ENCODE results near the gene PRLHR. TPM values are rescaled to one million over a fixed set of nuclear protein-coding genes. Genes with fewer than 3 reads are reported as not detected.

PRLHR gene
- polyA plus RNA-seq, 2 donors = 0.01 TPM; not detected in 1

DNA sequence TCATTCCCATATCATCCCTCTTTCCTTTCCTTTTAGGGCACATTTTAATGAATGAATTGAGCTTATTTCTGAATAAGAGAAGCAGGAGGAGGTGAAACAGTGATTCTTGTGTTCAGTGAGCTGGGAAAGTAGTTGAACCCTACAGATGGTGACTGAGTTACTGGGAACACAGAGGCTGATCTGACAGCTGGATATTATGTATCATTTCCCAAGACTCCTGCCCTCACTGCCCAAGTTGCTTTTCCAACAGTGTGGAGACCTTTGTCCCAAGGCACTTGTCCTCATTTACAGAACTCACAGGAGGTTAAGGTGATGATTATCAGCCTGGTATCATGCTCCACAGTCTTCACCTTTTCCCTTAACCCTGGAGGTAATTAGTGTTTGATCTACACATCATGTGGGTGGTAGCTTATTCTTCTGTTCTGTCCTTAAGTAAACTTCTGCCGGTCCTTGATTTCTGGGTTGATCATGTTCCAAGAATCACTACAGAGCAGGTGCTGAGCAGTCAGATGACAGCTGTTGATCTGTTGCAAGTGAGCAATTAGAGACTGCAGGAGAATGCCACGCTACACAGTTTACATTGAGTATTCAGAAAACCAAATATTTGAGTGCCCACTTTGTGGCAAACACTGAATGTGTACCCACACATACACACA, 2.6 kb downstream of the PRLHR start:
- peaks cover 0 to 18% of the 10 kb centered on the region in 2 donors for H3K9me3 ChIP-seq (ENCODE audit: control insufficient read depth in 2 of 2, insufficient read depth in 1 of 2, low read depth in 1 of 2, low read length in 1 of 2)
- WGBS, 2 donors = 25 to 40% methylated on average over 2 of the region's 2 CpGs

DNA sequence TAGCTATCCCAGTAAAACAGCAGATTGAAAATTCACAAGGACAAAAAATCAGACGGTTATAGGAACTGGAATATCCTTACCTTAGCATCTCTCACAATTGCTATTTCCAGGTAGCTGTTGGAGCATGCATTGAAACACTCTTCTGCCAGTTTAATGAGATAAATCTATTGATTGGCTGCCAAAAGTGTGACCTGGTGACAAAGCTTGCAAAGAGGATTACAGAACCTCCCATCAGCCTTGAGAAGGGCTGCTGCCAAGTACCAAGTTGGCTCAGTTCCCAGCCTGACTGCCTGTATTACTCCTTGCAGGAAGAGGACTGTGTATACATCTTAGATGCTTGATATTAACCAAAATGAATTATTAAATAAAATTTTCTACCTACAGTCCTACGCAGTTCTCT, 5.1 kb downstream of the PRLHR start:
- H3K27me3 ChIP-seq (ENCODE audit: control insufficient read depth in 1 of 2, insufficient read depth in 2 of 2, low read length in 2 of 2) = peaks cover 0 to 9% of the 10 kb centered on the region in 2 donors
- no peaks in the 10 kb centered on the region for H3K36me3 ChIP-seq (ENCODE audit: control insufficient read depth in 2 of 2, insufficient read depth in 2 of 2, low read length in 1 of 2)
- WGBS, 2 donors = 33 to 36% methylated on average over 2 of the region's 2 CpGs
- H3K4me3 ChIP-seq (ENCODE audit: low read depth in 1 of 2, low read length in 2 of 2) = no peak overlapping the region
- H3K27ac ChIP-seq (ENCODE audit: low read depth in 2 of 2, low read length in 1 of 2) = no peak overlapping the region
- H3K9me3 ChIP-seq (ENCODE audit: control insufficient read depth in 2 of 2, insufficient read depth in 1 of 2, low read depth in 1 of 2, low read length in 1 of 2) = peaks cover 0 to 14% of the 10 kb centered on the region in 2 donors
- H3K4me1 ChIP-seq (ENCODE audit: control insufficient read depth in 2 of 2, insufficient read depth in 2 of 2, low read length in 1 of 2) = peaks cover 3 to 9% of the 10 kb centered on the region in 2 donors

More for the DNA sequence above, 2.6 kb downstream of the PRLHR start:
- no peak overlapping the region for H3K4me3 ChIP-seq (ENCODE audit: low read depth in 1 of 2, low read length in 2 of 2)
- no peak overlapping the region for H3K27ac ChIP-seq (ENCODE audit: low read depth in 2 of 2, low read length in 1 of 2)
- H3K27me3 ChIP-seq (ENCODE audit: control insufficient read depth in 1 of 2, insufficient read depth in 2 of 2, low read length in 2 of 2) = peaks cover 0 to 16% of the 10 kb centered on the region in 2 donors
- H3K36me3 ChIP-seq (ENCODE audit: control insufficient read depth in 2 of 2, insufficient read depth in 2 of 2, low read length in 1 of 2) = no peaks in the 10 kb centered on the region
- H3K4me1 ChIP-seq (ENCODE audit: control insufficient read depth in 2 of 2, insufficient read depth in 2 of 2, low read length in 1 of 2) = peaks cover 6 to 12% of the 10 kb centered on the region in 2 donors

DNA sequence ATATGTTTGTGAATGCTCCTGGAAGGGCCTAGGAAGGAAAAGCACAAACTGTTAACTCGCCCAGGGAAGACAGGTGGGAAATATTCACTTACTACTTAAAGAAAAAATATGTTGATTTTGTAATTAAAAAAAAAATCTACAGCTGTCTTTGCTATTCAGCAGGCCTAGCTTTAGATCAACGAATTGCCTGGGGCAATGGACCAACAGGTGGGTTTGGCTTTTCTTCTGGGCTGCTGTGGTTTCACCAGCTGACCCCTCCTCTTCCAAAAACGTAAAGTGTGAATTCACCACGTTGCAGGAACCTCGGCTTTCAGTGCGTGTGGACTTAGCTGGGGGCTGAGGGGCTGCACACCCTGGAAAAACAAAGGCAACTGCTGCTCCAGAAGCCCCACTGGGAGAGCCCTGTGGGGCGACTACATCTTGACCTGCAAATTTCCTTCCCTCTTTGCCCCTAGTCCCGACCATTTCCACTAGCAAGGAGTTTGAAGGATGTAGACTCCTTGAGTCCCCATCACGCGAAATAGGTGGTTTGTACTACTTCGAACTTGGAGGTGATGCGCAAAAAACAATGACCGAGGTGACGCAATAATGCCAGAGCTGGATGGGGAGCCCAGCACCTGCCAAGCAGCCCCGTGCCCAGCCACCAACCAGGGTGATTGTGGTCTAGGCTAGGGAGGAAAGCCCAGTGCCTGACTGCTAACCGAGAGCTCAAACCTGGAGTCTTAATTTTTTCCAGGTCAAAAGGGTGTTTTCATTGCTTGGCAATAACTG, 7.4 kb downstream of the PRLHR start:
- no peaks in the 10 kb centered on the region for H3K9me3 ChIP-seq (ENCODE audit: control insufficient read depth in 2 of 2, insufficient read depth in 1 of 2, low read depth in 1 of 2, low read length in 1 of 2)
- H3K4me1 ChIP-seq (ENCODE audit: control insufficient read depth in 2 of 2, insufficient read depth in 2 of 2, low read length in 1 of 2) = peaks cover 0 to 3% of the 10 kb centered on the region in 2 donors
- no peaks in the 10 kb centered on the region for H3K36me3 ChIP-seq (ENCODE audit: control insufficient read depth in 2 of 2, insufficient read depth in 2 of 2, low read length in 1 of 2)
- WGBS, 2 donors = 74% methylated on average over 16 of the region's 16 CpGs
- H3K27me3 ChIP-seq (ENCODE audit: control insufficient read depth in 1 of 2, insufficient read depth in 2 of 2, low read length in 2 of 2) = no peaks in the 10 kb centered on the region
- H3K4me3 ChIP-seq (ENCODE audit: low read depth in 1 of 2, low read length in 2 of 2) = no peak overlapping the region
- no peak overlapping the region for H3K27ac ChIP-seq (ENCODE audit: low read depth in 2 of 2, low read length in 1 of 2)

DNA sequence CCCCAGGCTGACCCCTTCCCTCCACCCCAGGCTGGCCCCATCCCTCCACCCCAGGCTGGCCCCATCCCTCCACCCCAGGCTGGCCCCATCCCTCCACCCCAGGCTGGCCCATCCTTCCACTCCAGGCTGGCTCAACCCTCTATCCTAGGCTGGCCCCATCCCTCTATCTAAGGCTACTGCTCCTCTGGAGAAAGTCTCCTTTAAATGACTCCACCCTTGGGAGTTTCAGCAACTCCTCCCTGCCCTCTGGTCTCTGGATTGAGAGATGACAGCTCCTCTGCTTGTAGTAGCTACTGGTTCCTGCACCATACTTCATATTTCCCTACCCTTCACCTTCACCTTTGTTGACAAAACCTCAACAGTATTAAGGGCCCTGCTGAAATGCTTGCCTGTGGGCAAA, 8.5 kb downstream of the PRLHR start:
- no peaks in the 10 kb centered on the region for H3K36me3 ChIP-seq (ENCODE audit: control insufficient read depth in 2 of 2, insufficient read depth in 2 of 2, low read length in 1 of 2)
- no peaks in the 10 kb centered on the region for H3K27me3 ChIP-seq (ENCODE audit: control insufficient read depth in 1 of 2, insufficient read depth in 2 of 2, low read length in 2 of 2)
- H3K27ac ChIP-seq (ENCODE audit: low read depth in 2 of 2, low read length in 1 of 2) = no peak overlapping the region
- no peaks in the 10 kb centered on the region for H3K9me3 ChIP-seq (ENCODE audit: control insufficient read depth in 2 of 2, insufficient read depth in 1 of 2, low read depth in 1 of 2, low read length in 1 of 2)
- no peak overlapping the region for H3K4me3 ChIP-seq (ENCODE audit: low read depth in 1 of 2, low read length in 2 of 2)
- H3K4me1 ChIP-seq (ENCODE audit: control insufficient read depth in 2 of 2, insufficient read depth in 2 of 2, low read length in 1 of 2) = peaks cover 0 to 3% of the 10 kb centered on the region in 2 donors

DNA sequence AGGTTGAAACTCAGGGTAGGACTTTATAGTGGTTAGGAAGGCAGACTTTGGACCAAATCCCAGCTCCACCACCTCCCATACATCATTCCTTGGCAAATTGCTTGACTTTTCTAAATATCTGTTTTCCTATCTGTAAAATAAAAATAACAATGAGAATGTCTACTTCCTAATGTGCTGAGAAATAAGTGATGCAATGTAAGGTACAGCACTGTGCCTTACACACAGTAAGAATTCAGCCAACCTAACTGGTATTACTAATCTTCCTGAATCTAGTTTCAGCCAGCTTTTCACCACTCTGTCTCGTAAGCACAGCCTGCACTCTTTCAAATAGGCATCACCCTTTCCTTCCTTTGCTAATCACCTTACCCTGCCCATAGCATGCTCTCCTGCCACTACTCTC, 9.7 kb downstream of the PRLHR start:
- Histone ChIP-seq H3K27ac (ENCODE audit: low read depth in 2 of 2, low read length in 1 of 2) (no peak overlapping the region), H3K27me3 (ENCODE audit: control insufficient read depth in 1 of 2, insufficient read depth in 2 of 2, low read length in 2 of 2) (no peaks in the 10 kb centered on the region), H3K36me3 (ENCODE audit: control insufficient read depth in 2 of 2, insufficient read depth in 2 of 2, low read length in 1 of 2) (no peaks in the 10 kb centered on the region), H3K4me1 (ENCODE audit: control insufficient read depth in 2 of 2, insufficient read depth in 2 of 2, low read length in 1 of 2) (peaks cover 0 to 3% of the 10 kb centered on the region in 2 donors), H3K4me3 (ENCODE audit: low read depth in 1 of 2, low read length in 2 of 2) (no peak overlapping the region), H3K9me3 (ENCODE audit: control insufficient read depth in 2 of 2, insufficient read depth in 1 of 2, low read depth in 1 of 2, low read length in 1 of 2) (no peaks in the 10 kb centered on the region)
- WGBS, 2 donors = 55 to 83% methylated on average over 1 of the region's 1 CpG

DNA sequence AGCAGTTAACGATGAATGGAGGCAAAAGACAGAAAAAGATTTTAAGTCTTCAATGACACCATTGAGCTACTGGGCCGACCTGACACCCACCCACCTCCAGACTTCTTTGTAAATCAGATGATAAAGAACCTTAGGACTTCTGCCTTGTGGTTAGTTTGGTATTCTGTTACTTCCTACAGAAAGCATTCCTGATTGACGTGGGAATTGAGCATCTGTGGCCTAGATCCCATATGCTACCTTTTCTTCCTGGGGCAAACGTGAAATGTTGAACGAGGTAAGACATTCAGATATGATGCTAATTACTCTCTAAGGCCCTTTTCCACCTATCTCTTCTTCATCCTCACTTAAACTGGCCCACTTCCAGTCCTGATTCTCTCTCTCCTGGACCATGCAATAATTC, 10.2 kb downstream of the PRLHR start:
- H3K36me3 ChIP-seq (ENCODE audit: control insufficient read depth in 2 of 2, insufficient read depth in 2 of 2, low read length in 1 of 2) = no peaks in the 10 kb centered on the region
- H3K27me3 ChIP-seq (ENCODE audit: control insufficient read depth in 1 of 2, insufficient read depth in 2 of 2, low read length in 2 of 2) = no peaks in the 10 kb centered on the region
- 76 to 85% methylated on average over 5 of the region's 5 CpGs for WGBS, 2 donors

DNA sequence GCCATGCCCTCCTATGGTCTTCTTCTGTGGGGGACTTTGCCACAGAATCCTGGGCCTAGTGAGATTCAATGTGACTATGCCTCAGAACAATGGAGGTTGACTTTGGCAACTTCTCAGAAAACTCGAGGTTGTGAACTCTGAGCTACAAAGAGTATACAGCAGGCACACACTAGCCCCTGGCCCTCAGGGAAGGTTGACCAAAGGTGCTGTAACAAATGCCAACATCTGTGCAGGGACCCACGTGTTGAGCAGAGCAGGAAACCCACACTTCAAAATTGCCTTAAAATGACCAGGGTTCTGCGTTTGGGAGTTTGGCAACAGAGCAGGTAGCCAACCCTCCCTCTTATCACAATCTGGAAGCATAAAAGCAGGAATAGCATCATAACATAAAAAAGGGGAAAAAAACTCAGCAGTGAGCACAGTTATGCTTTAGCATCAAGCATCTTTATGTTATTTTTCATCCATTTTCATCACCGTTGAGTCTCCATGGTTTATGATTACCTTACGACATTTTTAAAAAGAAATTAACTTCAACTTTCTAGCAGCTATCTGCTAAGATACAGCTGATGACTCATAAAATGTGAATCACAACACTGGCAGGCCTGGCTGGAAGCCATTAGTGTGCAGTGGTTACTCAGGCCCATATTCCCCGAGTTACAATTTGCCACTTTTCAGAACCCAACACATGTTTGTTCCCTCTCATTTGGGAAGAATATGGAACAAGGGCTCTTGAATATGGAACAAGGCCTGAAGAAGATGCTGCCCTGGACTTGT, 11.1 kb downstream of the PRLHR start:
- Histone ChIP-seq H3K27me3 (ENCODE audit: control insufficient read depth in 1 of 2, insufficient read depth in 2 of 2, low read length in 2 of 2) (no peaks in the 10 kb centered on the region), H3K36me3 (ENCODE audit: control insufficient read depth in 2 of 2, insufficient read depth in 2 of 2, low read length in 1 of 2) (no peaks in the 10 kb centered on the region), H3K27ac (ENCODE audit: low read depth in 2 of 2, low read length in 1 of 2) (no peak overlapping the region), H3K4me3 (ENCODE audit: low read depth in 1 of 2, low read length in 2 of 2) (no peak overlapping the region), H3K4me1 (ENCODE audit: control insufficient read depth in 2 of 2, insufficient read depth in 2 of 2, low read length in 1 of 2) (peaks cover 0 to 3% of the 10 kb centered on the region in 2 donors), H3K9me3 (ENCODE audit: control insufficient read depth in 2 of 2, insufficient read depth in 1 of 2, low read depth in 1 of 2, low read length in 1 of 2) (no peaks in the 10 kb centered on the region)
- 46 to 57% methylated on average over 6 of the region's 6 CpGs for WGBS, 2 donors

More for the DNA sequence above, 10.2 kb downstream of the PRLHR start:
- H3K4me1 ChIP-seq (ENCODE audit: control insufficient read depth in 2 of 2, insufficient read depth in 2 of 2, low read length in 1 of 2) = peaks cover 0 to 3% of the 10 kb centered on the region in 2 donors
- no peaks in the 10 kb centered on the region for H3K9me3 ChIP-seq (ENCODE audit: control insufficient read depth in 2 of 2, insufficient read depth in 1 of 2, low read depth in 1 of 2, low read length in 1 of 2)
- H3K4me3 ChIP-seq (ENCODE audit: low read depth in 1 of 2, low read length in 2 of 2) = no peak overlapping the region
- no peak overlapping the region for H3K27ac ChIP-seq (ENCODE audit: low read depth in 2 of 2, low read length in 1 of 2)

DNA sequence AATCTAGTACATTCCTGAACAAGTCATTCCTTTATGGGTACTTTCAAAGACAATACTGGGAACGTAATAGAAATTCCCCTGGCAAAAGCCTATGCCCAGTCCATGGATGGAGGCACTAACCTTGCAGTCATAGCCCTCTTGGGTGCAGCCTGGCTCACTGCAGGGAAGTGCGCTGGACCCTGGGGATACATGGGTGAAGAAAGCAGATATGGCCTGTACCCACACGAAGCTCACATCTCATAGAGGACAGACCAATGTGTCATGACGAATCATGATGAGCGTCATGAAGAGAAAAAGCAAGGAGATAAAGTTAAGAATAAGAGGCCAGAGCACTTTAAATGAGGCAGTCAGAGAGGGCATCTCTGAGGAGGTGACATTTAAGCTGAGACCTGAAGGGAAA, 11.8 kb downstream of the PRLHR start:
- no peaks in the 10 kb centered on the region for H3K27me3 ChIP-seq (ENCODE audit: control insufficient read depth in 1 of 2, insufficient read depth in 2 of 2, low read length in 2 of 2)
- no peak overlapping the region for H3K27ac ChIP-seq (ENCODE audit: low read depth in 2 of 2, low read length in 1 of 2)
- H3K4me3 ChIP-seq (ENCODE audit: low read depth in 1 of 2, low read length in 2 of 2) = no peak overlapping the region
- no peaks in the 10 kb centered on the region for H3K9me3 ChIP-seq (ENCODE audit: control insufficient read depth in 2 of 2, insufficient read depth in 1 of 2, low read depth in 1 of 2, low read length in 1 of 2)
- WGBS, 2 donors = 90 to 93% methylated on average over 5 of the region's 5 CpGs
- no peaks in the 10 kb centered on the region for H3K36me3 ChIP-seq (ENCODE audit: control insufficient read depth in 2 of 2, insufficient read depth in 2 of 2, low read length in 1 of 2)
- H3K4me1 ChIP-seq (ENCODE audit: control insufficient read depth in 2 of 2, insufficient read depth in 2 of 2, low read length in 1 of 2) = peaks cover 0 to 3% of the 10 kb centered on the region in 2 donors

DNA sequence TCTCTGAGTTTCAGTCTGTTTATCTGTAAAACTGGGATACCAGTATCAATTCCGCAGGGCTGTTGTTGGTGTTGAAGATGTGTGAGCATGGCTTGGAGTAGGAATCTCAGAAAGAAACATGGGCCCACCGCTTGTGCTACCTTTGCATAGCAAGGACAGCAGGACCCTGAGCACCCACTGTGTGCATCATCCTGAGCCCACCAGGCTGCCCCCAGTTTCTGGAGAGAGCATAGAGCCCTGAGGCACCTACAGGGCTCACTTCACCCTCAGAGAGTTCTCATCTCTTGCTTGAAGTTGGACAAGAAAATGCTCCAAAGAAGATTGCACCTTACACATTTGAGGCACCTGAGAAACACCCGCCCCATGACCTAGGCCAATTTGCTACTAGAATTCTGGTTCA, 12.9 kb downstream of the PRLHR start:
- Histone ChIP-seq H3K27ac (ENCODE audit: low read depth in 2 of 2, low read length in 1 of 2) (no peak overlapping the region), H3K9me3 (ENCODE audit: control insufficient read depth in 2 of 2, insufficient read depth in 1 of 2, low read depth in 1 of 2, low read length in 1 of 2) (no peaks in the 10 kb centered on the region), H3K36me3 (ENCODE audit: control insufficient read depth in 2 of 2, insufficient read depth in 2 of 2, low read length in 1 of 2) (no peaks in the 10 kb centered on the region), H3K4me1 (ENCODE audit: control insufficient read depth in 2 of 2, insufficient read depth in 2 of 2, low read length in 1 of 2) (no peaks in the 10 kb centered on the region), H3K27me3 (ENCODE audit: control insufficient read depth in 1 of 2, insufficient read depth in 2 of 2, low read length in 2 of 2) (no peaks in the 10 kb centered on the region), H3K4me3 (ENCODE audit: low read depth in 1 of 2, low read length in 2 of 2) (no peak overlapping the region)
- WGBS, 2 donors = 97 to 98% methylated on average over 3 of the region's 3 CpGs
